ENCODE results near the gene CDK16.
"Not testable (repeated sequence)": the region's sequence is repeated elsewhere in the genome, so short reads cannot be mapped to it uniquely, and the experiment has no call there.

CDK16 gene

GRCh38 chrX:47244676-47245075, 26.2 kb downstream of the CDK16 start:
- in situ Hi-C loops (cut with MboI; ENCODE audit: low sequenced_read_pairs) = no loop called here

DNA sequence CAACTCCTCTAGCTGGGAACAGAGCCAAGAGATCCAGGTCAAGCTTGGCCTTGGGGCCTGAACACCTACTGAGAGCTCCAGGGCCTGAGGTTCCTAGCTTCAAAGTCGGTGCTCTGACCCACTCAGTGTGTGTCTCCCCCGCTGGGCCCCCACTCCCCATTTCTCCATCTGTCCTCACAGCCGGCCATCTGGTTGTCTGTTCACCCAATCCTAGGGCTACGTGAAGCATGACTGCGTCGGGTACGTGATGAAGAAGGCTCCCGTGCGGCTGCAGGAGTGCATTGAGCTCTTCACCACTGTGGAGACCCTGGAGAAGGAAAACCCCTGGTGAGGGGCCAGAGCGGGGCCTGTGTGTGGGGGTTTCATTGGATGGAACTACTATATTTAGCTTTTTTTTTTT, 26.7 kb downstream of the CDK16 start:
- in situ Hi-C loops (cut with MboI; ENCODE audit: low sequenced_read_pairs) = no loop called here

DNA sequence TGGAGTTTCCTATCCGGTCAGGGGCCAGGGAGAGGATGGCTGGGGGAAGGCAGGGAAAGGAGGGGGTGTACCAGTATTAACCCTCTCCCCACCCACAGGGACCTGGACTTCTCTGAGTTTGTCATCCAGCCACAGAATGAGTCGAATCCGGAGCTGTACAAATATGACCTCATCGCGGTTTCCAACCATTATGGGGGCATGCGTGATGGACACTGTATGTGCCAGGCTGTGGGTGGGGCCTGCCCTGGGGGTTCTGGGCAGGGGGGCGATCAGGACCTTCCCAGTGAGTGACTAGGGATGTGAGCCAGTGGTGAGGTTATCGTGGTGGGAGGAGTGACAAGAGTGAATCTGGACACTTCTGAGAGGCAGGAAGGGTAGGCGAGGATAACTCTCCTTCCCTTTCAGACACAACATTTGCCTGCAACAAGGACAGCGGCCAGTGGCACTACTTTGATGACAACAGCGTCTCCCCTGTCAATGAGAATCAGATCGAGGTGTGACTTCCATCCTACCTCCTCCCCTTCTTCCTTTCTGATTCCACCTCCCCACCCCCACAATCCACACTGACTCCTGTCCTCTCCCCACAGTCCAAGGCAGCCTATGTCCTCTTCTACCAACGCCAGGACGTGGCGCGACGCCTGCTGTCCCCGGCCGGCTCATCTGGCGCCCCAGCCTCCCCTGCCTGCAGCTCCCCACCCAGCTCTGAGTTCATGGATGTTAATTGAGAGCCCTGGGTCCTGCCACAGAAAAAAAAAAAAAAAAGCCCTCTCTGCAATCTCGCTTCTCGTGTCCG, 28.9 kb downstream of the CDK16 start:
- in situ Hi-C loops (cut with MboI; ENCODE audit: low sequenced_read_pairs) = no loop called here

- in situ Hi-C loops (cut with MboI; ENCODE audit: low sequenced_read_pairs) = no loop called here
Measured at GRCh38 chrX:47247999-47248320, 29.5 kb downstream of the CDK16 start.

DNA sequence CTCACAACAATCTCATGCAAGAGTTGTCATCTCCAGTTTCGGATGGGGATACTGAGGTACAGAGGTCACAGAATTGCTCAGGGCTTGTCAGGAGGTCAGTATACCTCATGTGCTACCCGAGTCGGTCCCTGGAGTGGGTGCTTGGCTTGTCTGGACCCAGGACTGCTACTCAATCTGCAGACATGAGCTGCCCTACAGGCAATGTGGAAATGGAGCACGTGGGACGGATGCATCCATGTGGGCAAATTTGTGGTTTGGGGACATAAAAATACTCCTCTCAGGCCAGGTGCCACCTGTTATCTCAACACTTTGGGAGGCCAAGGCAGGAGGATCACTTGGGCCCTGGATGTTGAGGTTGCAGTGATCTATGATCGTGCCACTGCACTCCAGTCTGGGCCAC, 30.1 kb downstream of the CDK16 start:
- in situ Hi-C loops (cut with MboI; ENCODE audit: low sequenced_read_pairs) = no loop called here

DNA sequence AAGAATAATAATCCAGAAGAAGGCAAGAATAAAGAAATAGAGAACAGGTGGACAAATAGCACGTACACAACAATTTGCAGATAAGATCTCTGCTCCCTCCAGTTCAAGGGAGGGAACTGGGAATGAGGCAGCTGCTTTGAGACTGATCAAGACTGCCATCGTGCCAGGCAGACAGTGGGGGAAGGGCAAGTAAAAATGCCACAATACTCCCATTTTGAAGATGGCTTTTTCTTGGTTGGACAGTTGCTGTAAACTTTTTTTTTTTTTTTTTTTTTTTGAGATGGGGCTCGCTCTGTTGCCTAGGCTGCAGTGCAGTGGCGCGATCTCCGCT, 31.5 kb downstream of the CDK16 start:
- in situ Hi-C loops (cut with MboI; ENCODE audit: low sequenced_read_pairs) = no loop called here

GRCh38 chrX:47257620-47258019, 39.1 kb downstream of the CDK16 start:
- in situ Hi-C loops (cut with MboI; ENCODE audit: low sequenced_read_pairs) = not testable (repeated sequence)

GRCh38 chrX:47264483-47265173, 46.1 kb downstream of the CDK16 start:
- in situ Hi-C loops (cut with MboI; ENCODE audit: low sequenced_read_pairs) = no loop called here

DNA sequence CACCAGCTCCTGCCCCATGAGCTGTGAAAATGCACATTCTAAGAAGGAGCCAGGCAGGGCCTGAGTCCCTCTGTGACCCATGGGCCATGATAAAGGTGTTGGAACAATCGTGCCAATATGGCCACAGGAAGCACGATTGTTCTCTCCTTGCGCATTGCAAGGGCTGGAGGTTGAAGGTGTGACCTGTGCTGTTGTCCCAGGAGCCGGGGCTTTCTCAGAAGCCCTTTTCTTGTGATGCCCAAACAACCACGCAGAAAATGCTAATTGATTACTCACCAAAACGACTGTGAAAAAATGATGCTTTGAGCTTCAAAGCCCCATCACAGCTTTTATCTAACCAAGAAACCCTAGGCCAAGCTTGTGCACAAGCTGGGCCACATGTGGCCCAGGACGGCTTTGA, 48.2 kb downstream of the CDK16 start:
- in situ Hi-C loops (cut with MboI; ENCODE audit: low sequenced_read_pairs) = no loop called here

- in situ Hi-C loops (cut with MboI; ENCODE audit: low sequenced_read_pairs) = no loop called here
Measured at GRCh38 chrX:47272013-47272408, 53.5 kb downstream of the CDK16 start.

- in situ Hi-C loops (cut with MboI; ENCODE audit: low sequenced_read_pairs) = no loop called here
Measured at GRCh38 chrX:47273011-47273730, 54.7 kb downstream of the CDK16 start.

DNA sequence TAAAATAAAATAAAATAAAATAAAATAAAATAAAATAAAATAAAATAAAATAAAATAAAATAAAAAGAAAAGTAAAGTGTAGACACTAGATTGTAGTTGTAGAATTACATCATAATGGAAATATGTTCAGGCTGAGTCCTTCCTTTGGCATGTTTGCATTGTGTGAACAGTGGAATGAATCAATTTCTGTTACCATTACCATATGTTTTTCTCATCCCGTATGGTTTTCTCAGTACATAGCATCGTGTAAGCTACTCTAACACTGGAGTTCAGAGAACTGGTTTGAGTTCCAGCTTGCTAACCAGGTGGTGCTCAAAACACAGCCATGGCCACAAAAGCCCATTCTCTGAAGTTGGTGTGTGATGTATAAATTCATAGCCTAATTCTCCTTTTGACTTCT, 60.2 kb downstream of the CDK16 start:
- in situ Hi-C loops (cut with MboI; ENCODE audit: low sequenced_read_pairs) = no loop called here
